GM23338 (cell line): ENCODE data around the gene PTH1R. TPM values are rescaled to one million over a fixed set of nuclear protein-coding genes. Genes with fewer than 3 reads are reported as not detected.

Experiments
- ATAC-seq: fragments of 200-7000 bp; cut with Tn5 transposase; 3 replicates; pipeline ENCODE4 v1.9.1; 2020
- DNase-seq: peaks from one replicate; pipeline ENCODE4 v3.0.0-alpha.2; 2015; ENCODE audit warnings: low spot score
- H2AFZ ChIP-seq: fragments of 200-600 bp; sonication (generic); 2 replicates; pipeline ENCODE4 v1.8.0; 2016; ENCODE audit warnings: antibody characterized with exemption, mild to moderate bottlenecking, moderate library complexity
- H3F3A ChIP-seq: fragments of 200-600 bp; sonication (generic); replicated peaks from 2 replicates; pipeline ENCODE4 v1.8.0; 2017; ENCODE audit warnings: antibody characterized with exemption, mixed run types, low read depth
- H3K27ac ChIP-seq: fragments of 200-600 bp; sonication (generic); 2 replicates; pipeline ENCODE4 v1.6.1; 2016; ENCODE audit warnings: low read depth
- H3K27me3 ChIP-seq: fragments of 200-600 bp; sonication (generic); 2 replicates; pipeline ENCODE4 v1.8.0; 2016; ENCODE audit warnings: mild to moderate bottlenecking, mixed run types, moderate library complexity; ENCODE audit not compliant: insufficient read depth
- H3K36me3 ChIP-seq: fragments of 200-600 bp; sonication (generic); 2 replicates; pipeline ENCODE4 v1.8.0; 2016; ENCODE audit warnings: mild to moderate bottlenecking; ENCODE audit not compliant: insufficient read depth
- H3K4me1 ChIP-seq: fragments of 200-600 bp; sonication (generic); 2 replicates; pipeline ENCODE4 v1.8.0; 2016; ENCODE audit warnings: mild to moderate bottlenecking, moderate library complexity; ENCODE audit not compliant: insufficient read depth
- H3K4me2 ChIP-seq: fragments of 200-600 bp; sonication (generic); 2 replicates; pipeline ENCODE4 v1.7.1; 2017; ENCODE audit warnings: mixed run types
- H3K4me3 ChIP-seq: fragments of 200-600 bp; sonication (generic); 2 replicates; pipeline ENCODE4 v1.6.1; 2016; ENCODE audit warnings: mixed run types
- H3K79me2 ChIP-seq: fragments of 200-600 bp; sonication (generic); replicated peaks from 2 replicates; pipeline ENCODE4 v1.8.0; 2017; ENCODE audit warnings: mild to moderate bottlenecking; ENCODE audit not compliant: insufficient read depth
- H3K9me2 ChIP-seq: fragments of 200-600 bp; sonication (generic); 2 replicates; pipeline ENCODE4 v1.8.0; 2017; ENCODE audit not compliant: insufficient read depth
- H4K20me1 ChIP-seq: fragments of 200-600 bp; sonication (generic); replicated peaks from 2 replicates; pipeline ENCODE4 v1.8.0; 2017; ENCODE audit warnings: mild to moderate bottlenecking; ENCODE audit not compliant: insufficient read depth
- H3K27ac Mint-ChIP-seq: 2 replicates; pipeline ENCODE4 v1.8.0; 2020; ENCODE audit warnings: inconsistent platforms, mild to moderate bottlenecking, moderate library complexity, mixed read lengths
- H3K27me3 Mint-ChIP-seq: 3 replicates; pipeline ENCODE4 v1.8.0; 2022; ENCODE audit warnings: low read depth, mild to moderate bottlenecking, moderate library complexity, mixed read lengths, inconsistent platforms; ENCODE audit not compliant: insufficient read depth, poor library complexity
- H3K36me3 Mint-ChIP-seq: 3 replicates; pipeline ENCODE4 v1.8.0; 2021; ENCODE audit warnings: low read depth, mild to moderate bottlenecking, inconsistent platforms, moderate library complexity, mixed read lengths
- H3K4me1 Mint-ChIP-seq: 3 replicates; pipeline ENCODE4 v1.8.0; 2020; ENCODE audit warnings: mild to moderate bottlenecking, inconsistent platforms, mixed read lengths
- H3K4me3 Mint-ChIP-seq: 3 replicates; pipeline ENCODE4 v1.8.0; 2021; ENCODE audit warnings: moderate library complexity, mild to moderate bottlenecking, inconsistent platforms, mixed read lengths
- H3K9me3 Mint-ChIP-seq: 3 replicates; pipeline ENCODE4 v1.8.0; 2020; ENCODE audit warnings: moderate library complexity, mild to moderate bottlenecking, inconsistent platforms, mixed read lengths
- CREB1 ChIP-seq: fragments of 250-450 bp; sonication (Bioruptor Pico); IDR thresholded peaks from 2 replicates; pipeline ENCODE4 v1.5.0; 2020; ENCODE audit warnings: low read depth, mild to moderate bottlenecking, moderate library complexity
- NANOG ChIP-seq: IDR thresholded peaks from 2 replicates; pipeline ENCODE4 v1.6.1; 2016; ENCODE audit warnings: antibody characterized with exemption, borderline replicate concordance
- POLR2AphosphoS5 ChIP-seq: IDR thresholded peaks from 2 replicates; pipeline ENCODE4 v1.6.1; 2016; ENCODE audit warnings: antibody characterized with exemption, low read depth
- ZNF114 ChIP-seq: fragments of 250-450 bp; sonication (Bioruptor Pico); IDR thresholded peaks from 2 replicates; pipeline ENCODE4 v1.5.0; 2020; ENCODE audit warnings: mild to moderate bottlenecking, moderate library complexity
- ZNF462 ChIP-seq: fragments of 250-450 bp; sonication (Bioruptor Pico); IDR thresholded peaks from 2 replicates; pipeline ENCODE4 v1.5.0; 2020; ENCODE audit warnings: mild to moderate bottlenecking, moderate library complexity
- polyA plus RNA-seq: library from polyadenylated mRNA; unstranded; fragments of >200 nt; fragmentation: Nextera tagmentation; extraction: Ambion mirVana; gene quantifications from 2 replicates; pipeline ENCODE4 v1.2.1, GENCODE V29; 2016
- total RNA-seq: library from RNA; depleted of rRNA; stranded (reverse); fragments of >200 nt; shearing (Covaris generic); gene quantifications from 2 replicates; pipeline ENCODE4 v1.2.3, GENCODE V29; 2014
- TF ChIP-seq, protein P1 (sequence below): IDR thresholded peaks from one replicate; pipeline ENCODE4 v1.6.1; 2018; ENCODE audit warnings: antibody characterized with exemption; ENCODE audit not compliant: unreplicated experiment

The PTH1R gene
- total and polyA plus RNA-seq, 2 experiments from 2014 or later: 1.3 to 1.9 TPM

DNA sequence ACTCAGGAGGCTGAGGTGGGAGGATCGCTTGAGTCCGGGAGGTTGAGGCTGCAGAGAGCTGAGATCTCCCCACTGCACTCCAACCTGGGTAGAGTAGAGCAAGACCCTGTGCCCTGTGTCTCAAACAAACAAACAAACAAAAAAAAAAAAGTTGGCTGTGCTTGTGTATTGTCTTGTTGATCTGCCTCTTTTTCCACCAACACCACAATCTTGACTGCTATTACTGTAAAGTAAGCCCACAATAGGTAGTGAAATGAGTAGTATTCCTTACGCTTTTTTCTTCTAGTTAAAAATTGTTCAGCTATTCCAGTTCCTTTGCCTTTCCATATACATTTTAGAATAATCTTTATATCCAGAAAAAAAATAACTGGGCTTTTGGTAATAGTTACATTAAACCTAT lies 35.5 kb downstream of the PTH1R start (continued):
- no peak for TF ChIP-seq ZNF462
- no peak for TF ChIP-seq ZNF114 (CRISPR knock-in tag)
- TF ChIP-seq CREB1 (CRISPR knock-in tag): no peak

GRCh38 chr3:46913644-46914043 lies 36.1 kb downstream of the PTH1R start:
- H3K4me2 ChIP-seq: no peak overlapping the region
- H3K36me3 ChIP-seq: peaks cover 9% of the 10 kb centered on the region
- H4K20me1 ChIP-seq: no peaks in the 10 kb centered on the region; the same call in 1 of the 2 replicates
- ATAC-seq (no peak), DNase-seq (no peak)
- no peaks in the 10 kb centered on the region for H3K4me1 ChIP-seq
- H3F3A ChIP-seq: 0 out of 2 replicates have a peak, but pooled peaks cover 6% of the 10 kb centered on the region
- H3K4me3 ChIP-seq: no peak overlapping the region
- H3K9me3 Mint-ChIP-seq: peaks cover 14% of the 10 kb centered on the region; the same call in 2 of the 3 replicates
- no peak overlapping the region for H3K4me3 Mint-ChIP-seq
- no peaks in the 10 kb centered on the region; the same call in 1 of the 2 replicates for H3K9me2 ChIP-seq
- peaks cover 5% of the 10 kb centered on the region for H3K27me3 Mint-ChIP-seq
- peaks cover 2% of the 10 kb centered on the region; the same call in 1 of the 3 replicates for H3K4me1 Mint-ChIP-seq
- H3K27ac ChIP-seq: no peak overlapping the region
- H3K79me2 ChIP-seq: no peaks in the 10 kb centered on the region
- H3K36me3 Mint-ChIP-seq: peaks cover 21% of the 10 kb centered on the region
- no peaks in the 10 kb centered on the region for H3K27me3 ChIP-seq
- H2AFZ ChIP-seq: no peak overlapping the region
- no peak overlapping the region for H3K27ac Mint-ChIP-seq
- no peak for TF ChIP-seq ZNF114 (CRISPR knock-in tag)
- 0 out of 2 replicates have a peak, but pooled peaks have one; percentile 17 for TF ChIP-seq POLR2AphosphoS5
- TF ChIP-seq NANOG: no peak
- no peak for TF ChIP-seq CREB1 (CRISPR knock-in tag)
- TF ChIP-seq, protein P1, sequence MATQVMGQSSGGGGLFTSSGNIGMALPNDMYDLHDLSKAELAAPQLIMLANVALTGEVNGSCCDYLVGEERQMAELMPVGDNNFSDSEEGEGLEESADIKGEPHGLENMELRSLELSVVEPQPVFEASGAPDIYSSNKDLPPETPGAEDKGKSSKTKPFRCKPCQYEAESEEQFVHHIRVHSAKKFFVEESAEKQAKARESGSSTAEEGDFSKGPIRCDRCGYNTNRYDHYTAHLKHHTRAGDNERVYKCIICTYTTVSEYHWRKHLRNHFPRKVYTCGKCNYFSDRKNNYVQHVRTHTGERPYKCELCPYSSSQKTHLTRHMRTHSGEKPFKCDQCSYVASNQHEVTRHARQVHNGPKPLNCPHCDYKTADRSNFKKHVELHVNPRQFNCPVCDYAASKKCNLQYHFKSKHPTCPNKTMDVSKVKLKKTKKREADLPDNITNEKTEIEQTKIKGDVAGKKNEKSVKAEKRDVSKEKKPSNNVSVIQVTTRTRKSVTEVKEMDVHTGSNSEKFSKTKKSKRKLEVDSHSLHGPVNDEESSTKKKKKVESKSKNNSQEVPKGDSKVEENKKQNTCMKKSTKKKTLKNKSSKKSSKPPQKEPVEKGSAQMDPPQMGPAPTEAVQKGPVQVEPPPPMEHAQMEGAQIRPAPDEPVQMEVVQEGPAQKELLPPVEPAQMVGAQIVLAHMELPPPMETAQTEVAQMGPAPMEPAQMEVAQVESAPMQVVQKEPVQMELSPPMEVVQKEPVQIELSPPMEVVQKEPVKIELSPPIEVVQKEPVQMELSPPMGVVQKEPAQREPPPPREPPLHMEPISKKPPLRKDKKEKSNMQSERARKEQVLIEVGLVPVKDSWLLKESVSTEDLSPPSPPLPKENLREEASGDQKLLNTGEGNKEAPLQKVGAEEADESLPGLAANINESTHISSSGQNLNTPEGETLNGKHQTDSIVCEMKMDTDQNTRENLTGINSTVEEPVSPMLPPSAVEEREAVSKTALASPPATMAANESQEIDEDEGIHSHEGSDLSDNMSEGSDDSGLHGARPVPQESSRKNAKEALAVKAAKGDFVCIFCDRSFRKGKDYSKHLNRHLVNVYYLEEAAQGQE: no peak
